OCI-LY3 (cell line): ENCODE data around the gene AP4S1.

ENCODE experiments used
- CTCF ChIP-seq: fragments of 200-600, 300-600 bp; sonication (generic); IDR thresholded peaks from 2 replicates; pipeline ENCODE4 v1.5.1; 2014; ENCODE audit warnings: antibody characterized with exemption, low read length, low read depth
- EZH2phosphoT487 ChIP-seq: fragments of 200-600 bp; shearing (Covaris generic); IDR thresholded peaks from 2 replicates; pipeline ENCODE4 v1.6.1; 2018; ENCODE audit warnings: antibody characterized with exemption, mixed run types, low read depth

- no peak for TF ChIP-seq CTCF
- TF ChIP-seq EZH2phosphoT487 = no peak
These were observed 45.7 kb downstream of the AP4S1 start for GRCh38 chr14:31071151-31071550.
